ENCODE data around the gene GPR176.

Gene GPR176

DNA sequence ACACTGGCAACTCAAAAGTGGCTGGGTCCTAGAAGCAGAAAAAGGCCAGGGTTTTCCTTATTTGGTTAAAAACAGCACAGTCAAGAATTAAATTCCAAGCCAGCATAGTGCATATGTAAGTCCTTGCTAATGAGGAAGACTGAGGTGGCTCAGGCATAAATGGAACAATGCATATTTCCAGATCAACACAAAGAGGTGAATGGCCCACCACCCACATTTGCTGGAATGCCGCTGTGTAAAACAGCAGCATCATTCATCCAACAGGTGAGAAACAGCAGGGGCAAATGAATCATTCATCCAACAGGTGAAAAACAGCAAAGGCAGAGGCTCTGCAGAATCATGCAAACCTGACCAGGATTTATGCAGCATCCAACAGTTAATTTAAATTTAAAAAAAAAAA, 32.9 kb downstream of the GPR176 start:
- H3K4me3 Mint-ChIP-seq: no peak overlapping the region
- DNase-seq (no peak), ATAC-seq (no peak)
- no peaks in the 10 kb centered on the region for H3K9me3 Mint-ChIP-seq
- no peaks in the 10 kb centered on the region for H3K4me1 Mint-ChIP-seq
- H3K27me3 Mint-ChIP-seq: no peaks in the 10 kb centered on the region
- H3K27ac Mint-ChIP-seq: peak overlapping the region in 1 of 2 donors; percentile 34

DNA sequence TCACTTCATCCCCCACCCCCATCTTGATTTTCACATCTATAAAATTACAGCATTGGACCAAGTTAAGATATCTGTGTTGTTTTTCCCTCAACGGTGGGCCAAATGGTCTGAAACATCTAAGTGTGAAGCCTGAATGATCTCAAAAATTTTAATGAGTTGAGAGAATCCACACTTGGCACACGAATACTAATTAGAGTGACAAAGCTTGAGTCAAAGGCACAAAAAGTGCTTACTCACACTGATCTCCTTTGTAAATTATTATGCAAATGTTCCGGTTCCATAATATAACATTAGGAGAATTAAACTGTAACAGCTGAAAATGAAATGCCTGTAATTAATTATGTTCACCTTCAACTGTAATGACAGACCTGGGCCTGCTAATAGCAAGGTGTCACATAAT, 33.6 kb downstream of the GPR176 start:
- Mint-ChIP-seq H3K27ac (no peak overlapping the region), H3K4me3 (no peak overlapping the region), H3K4me1 (no peaks in the 10 kb centered on the region), H3K9me3 (no peaks in the 10 kb centered on the region), H3K27me3 (no peaks in the 10 kb centered on the region)
- ATAC-seq: no peak
- no peak for DNase-seq

DNA sequence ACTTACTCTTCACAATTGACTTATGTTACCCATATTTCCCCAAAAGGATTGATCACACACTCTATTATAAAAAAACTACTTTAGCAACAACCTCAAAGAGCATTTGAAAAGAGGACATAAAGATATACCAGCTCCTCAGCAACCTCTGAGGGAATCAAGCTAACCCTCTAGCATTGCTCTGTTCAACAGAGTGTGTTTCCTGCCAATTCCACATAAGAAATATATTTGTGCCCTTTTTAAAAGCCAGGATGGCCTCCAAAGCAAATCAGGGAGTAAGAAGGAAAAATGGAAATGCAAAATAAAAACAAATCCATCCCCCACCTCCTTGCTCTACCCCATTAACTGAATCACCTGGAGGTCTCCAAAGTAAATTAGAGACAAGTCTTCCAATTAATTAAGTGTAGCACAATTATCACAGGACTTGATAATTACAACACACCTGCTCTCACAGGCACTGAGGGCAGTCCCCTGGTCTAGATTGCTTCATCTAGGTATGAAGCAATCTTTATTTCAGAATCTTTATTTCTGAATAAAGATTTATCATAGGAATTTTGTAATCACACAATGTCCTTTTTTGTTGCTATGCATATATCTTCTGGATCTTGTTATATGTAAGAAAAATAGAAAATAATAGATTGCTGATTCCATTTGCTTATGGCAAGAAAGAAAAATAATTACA, 34.8 kb downstream of the GPR176 start:
- ATAC-seq (no peak), DNase-seq (no peak)
- H3K4me1 Mint-ChIP-seq: no peaks in the 10 kb centered on the region
- H3K27ac Mint-ChIP-seq: no peak overlapping the region
- no peaks in the 10 kb centered on the region for H3K27me3 Mint-ChIP-seq
- no peaks in the 10 kb centered on the region for H3K9me3 Mint-ChIP-seq
- no peak overlapping the region for H3K4me3 Mint-ChIP-seq

DNA sequence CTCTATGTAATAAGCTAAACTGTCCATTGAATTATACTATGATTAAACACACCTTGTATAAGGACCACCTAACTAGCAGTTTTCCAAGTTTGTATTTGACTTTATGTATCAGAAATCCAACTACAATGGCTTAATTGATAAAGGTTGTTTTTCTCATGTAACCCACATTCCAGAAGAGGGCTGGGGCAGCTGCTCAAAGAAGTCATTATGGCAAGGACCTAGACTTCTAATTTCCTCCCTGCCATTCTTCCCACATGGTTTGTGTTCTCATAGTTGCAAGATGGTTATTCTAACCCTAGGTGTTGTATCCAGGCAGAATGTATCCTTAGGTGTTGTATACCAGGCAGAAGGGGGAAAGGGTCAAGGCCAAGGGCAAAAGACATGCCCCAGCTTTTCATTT, 35.7 kb downstream of the GPR176 start:
- Mint-ChIP-seq H3K9me3 (no peaks in the 10 kb centered on the region), H3K27ac (no peak overlapping the region), H3K4me3 (no peak overlapping the region), H3K4me1 (no peaks in the 10 kb centered on the region), H3K27me3 (no peaks in the 10 kb centered on the region)
- DNase-seq (no peak), ATAC-seq (no peak)

DNA sequence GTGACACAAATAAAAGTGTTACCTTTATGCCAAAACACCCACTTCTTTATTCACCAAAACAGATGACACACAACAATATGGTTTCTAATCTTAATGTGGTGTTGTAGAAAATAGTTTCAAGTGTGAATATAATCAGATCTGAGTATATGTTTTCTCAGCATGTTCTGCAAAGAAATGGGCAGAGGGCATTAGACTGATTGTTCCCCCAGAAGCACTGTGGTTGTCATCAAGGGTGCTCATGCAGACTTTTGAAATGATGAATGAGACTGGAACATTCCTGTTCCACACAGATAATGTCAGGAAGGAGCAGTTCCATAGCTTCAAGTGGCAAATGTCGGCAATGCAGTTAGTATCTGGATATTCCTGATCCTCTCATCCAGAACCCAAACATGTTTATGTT, 37.5 kb downstream of the GPR176 start:
- Mint-ChIP-seq H3K27ac (no peak overlapping the region), H3K9me3 (no peaks in the 10 kb centered on the region), H3K4me1 (no peaks in the 10 kb centered on the region), H3K4me3 (no peak overlapping the region), H3K27me3 (no peaks in the 10 kb centered on the region)
- ATAC-seq (no peak), DNase-seq (no peak)

DNA sequence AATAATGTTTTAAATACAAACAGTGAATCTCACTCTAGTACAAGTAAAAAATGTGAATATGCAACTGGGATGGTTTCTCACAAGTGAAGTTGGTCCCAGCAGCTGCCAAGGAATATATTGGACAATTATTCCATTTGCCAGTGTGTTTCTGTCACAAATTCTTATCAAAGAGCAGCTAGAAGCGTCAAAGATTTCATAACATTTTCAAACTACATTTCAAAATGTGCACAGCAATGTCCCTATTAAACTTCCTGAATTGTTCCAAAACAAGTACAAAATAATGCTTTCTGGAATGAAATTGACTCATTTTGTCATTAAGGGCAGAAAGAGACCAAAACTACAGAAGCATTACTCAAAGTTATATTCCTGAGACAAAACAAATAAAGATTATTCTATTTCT, 38.3 kb downstream of the GPR176 start:
- Mint-ChIP-seq H3K4me3 (no peak overlapping the region), H3K9me3 (no peaks in the 10 kb centered on the region), H3K4me1 (no peaks in the 10 kb centered on the region), H3K27me3 (no peaks in the 10 kb centered on the region), H3K27ac (no peak overlapping the region)
- DNase-seq (no peak), ATAC-seq (no peak)

DNA sequence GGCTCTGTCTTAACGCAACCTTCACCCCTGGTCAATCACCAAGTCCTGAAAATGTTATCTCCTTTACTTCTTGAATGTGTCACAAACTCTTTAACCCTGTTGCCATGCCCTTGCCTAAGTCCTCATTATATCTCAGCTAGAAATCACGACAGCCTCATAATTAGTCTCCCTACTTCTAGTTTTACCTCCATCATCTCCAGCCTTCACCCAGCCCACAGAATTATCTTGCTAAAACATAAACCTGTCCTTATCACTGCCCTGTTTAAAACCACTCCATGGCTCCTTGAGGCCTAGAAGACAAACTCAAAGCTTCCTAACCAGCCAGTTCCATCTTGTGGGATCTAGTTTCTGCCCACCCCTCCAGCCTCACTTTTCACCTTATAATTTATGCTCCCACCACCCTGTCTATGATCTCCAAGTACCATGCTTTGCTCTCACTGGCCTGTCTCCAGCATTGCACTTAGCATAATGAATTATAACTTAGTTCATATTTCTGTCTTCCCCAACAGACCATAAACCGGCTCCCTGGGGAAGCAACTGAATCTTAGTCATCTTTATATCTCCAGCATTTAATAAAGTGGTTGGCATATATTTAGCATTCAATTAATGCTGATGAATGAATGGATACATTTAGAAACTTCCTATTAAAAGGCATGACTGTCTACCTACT, 39.2 kb downstream of the GPR176 start:
- H3K4me1 Mint-ChIP-seq: no peaks in the 10 kb centered on the region

DNA sequence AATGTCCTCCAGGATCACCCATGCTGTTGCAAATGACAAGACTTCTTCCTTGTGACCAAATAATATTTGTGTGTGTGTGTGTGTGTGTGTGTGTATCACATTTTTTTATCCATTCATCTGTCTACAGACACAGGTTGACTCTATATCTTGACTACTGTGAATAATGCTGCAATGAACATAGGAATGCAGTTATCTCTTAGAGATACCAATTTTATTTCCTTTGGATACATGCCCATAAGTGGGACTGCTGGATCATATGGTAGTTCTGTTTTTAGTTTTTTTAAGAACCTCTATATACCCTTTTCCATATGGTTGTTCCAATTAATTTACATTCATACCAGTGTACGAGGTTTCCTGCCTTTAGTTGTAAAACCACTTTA, 41.7 kb downstream of the GPR176 start:
- Mint-ChIP-seq H3K27ac (no peak overlapping the region), H3K27me3 (no peaks in the 10 kb centered on the region), H3K9me3 (no peaks in the 10 kb centered on the region), H3K4me1 (no peaks in the 10 kb centered on the region), H3K4me3 (no peak overlapping the region)
- ATAC-seq (no peak), DNase-seq (no peak)

More for the DNA sequence above, 39.2 kb downstream of the GPR176 start:
- ATAC-seq: no peak
- DNase-seq: no peak
- Mint-ChIP-seq H3K9me3 (no peaks in the 10 kb centered on the region), H3K27ac (no peak overlapping the region), H3K27me3 (no peaks in the 10 kb centered on the region), H3K4me3 (no peak overlapping the region)

DNA sequence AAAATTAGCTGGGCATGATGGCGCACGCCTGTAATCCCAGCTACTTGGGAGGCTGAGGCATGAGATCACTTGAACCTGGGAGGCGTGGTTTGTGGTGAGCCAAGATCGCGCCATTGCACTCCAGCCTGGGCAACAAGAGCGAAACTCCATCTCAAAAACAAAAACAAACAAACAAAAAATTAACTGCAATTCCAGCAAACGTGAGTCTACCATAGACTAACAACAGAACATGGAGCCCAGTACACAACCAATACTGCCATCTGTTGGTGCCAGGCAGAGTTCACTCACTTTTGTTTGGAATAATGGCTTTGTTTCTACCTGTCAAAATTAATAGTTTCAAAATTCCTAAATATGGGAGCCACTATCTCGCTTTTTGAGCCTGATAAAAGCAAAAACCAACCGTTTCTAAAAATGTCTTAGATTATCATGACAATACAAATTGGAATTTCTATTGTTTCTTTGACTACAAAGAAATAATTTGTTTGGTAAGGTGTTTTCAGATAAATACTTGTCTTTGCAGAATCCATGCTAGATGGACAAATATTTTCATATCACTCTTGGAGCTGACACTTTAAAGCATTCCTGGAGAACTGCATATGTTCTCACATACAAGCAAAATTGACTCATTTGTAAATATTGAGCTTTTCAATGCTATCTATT, 45.0 kb downstream of the GPR176 start:
- ATAC-seq (no peak), DNase-seq (no peak)
- Mint-ChIP-seq H3K4me1 (no peaks in the 10 kb centered on the region), H3K27ac (no peak overlapping the region), H3K9me3 (no peaks in the 10 kb centered on the region), H3K27me3 (no peaks in the 10 kb centered on the region), H3K4me3 (no peak overlapping the region)

DNA sequence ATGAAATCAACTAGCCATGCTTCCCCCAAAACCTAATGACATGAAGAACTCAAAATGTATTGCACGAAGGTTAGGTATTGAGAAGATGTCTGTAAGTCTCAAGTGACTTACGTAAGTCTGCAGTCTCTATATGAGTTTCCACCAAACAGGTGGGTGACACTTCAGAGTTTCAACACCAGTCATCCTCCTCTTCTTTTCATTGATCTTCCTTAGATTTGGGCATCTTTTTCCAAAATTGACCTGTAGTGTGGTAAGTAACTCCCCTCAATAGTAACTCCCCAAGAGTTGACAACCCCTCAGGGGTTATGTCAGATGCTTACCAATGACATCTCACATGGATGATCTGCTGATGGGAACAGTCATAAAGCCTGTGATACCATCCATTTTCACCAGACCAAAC, 46.1 kb downstream of the GPR176 start:
- DNase-seq: no peak
- Mint-ChIP-seq H3K4me3 (no peak overlapping the region), H3K27me3 (no peaks in the 10 kb centered on the region), H3K27ac (peak overlapping the region in 1 of 2 donors; percentile 6), H3K9me3 (no peaks in the 10 kb centered on the region), H3K4me1 (no peaks in the 10 kb centered on the region)
- ATAC-seq: peak; percentile 79

DNA sequence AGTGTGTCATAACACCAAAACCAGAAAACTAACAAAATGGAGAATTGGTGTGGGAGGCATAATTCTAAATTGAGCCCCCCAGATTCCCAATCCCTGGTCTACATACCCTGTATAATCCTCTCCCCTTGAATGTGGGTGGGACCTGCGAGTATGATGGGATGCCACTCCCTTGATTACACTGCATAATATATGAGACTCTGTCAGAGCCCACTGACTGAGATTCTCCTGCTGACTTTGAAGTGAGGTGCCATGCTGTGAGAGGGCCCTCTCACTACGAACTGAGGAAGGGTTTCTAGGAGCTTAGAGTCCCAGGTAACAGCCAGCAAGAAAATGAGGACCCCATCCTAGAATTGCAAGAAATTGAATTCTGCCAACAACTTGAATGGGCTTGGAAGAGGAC, 49.5 kb downstream of the GPR176 start:
- Mint-ChIP-seq H3K27ac (no peak overlapping the region), H3K9me3 (no peaks in the 10 kb centered on the region), H3K4me3 (no peak overlapping the region), H3K4me1 (no peaks in the 10 kb centered on the region), H3K27me3 (peaks cover 14% of the 10 kb centered on the region)
- no peak for ATAC-seq
- no peak for DNase-seq

DNA sequence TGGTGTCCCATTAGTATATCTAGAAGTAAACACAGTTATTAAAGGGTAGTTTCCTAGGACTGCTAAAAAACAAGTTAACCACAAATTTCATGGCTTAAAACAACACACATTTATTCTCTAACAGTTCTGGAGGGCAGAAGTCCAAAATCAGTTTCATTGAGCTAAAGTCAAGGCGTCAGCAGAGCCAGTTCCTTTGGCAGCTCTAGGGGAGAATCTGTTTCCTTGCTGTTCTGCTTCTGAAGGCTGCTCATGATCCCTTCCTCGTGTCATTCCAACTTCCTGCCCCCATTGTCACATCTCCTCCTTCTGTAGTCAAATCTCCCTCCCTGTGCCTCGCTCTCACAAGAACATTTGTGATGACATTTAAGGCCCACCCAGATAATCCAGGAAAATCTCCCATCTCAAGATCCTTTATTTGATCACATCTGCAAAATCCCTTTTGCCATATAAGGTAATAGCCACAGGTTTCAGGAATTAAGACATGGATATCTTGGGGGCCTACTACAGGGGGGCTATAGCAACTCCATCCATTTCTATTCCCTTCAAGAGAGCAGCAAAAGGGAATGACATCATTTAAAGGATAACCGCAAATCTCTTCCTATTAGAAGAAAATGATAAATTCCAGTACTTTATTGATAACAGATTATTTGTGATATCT, 50.1 kb downstream of the GPR176 start:
- Mint-ChIP-seq H3K9me3 (no peaks in the 10 kb centered on the region), H3K4me1 (no peaks in the 10 kb centered on the region), H3K27ac (no peak overlapping the region), H3K27me3 (peaks cover 14% of the 10 kb centered on the region), H3K4me3 (no peak overlapping the region)
- DNase-seq (no peak), ATAC-seq (no peak)

DNA sequence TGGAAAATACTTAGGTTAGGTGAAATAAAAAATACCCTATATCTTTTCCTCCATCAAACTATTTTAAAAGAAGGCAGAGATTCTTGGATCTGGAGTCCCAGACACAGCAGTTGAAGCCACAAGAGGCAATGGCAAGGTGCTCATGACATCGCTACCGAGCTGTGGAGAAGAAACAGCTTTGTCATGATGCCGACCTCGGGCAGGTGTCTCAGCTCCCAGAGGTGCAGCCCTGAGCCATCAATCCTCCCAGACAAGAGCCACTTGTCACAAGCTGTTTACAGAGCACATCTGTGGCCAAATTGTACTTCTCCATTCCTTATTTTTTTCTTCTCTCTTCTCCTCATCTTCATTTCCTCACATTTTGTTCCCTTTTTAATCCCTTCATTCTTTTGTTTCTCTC, 50.8 kb downstream of the GPR176 start:
- no peaks in the 10 kb centered on the region for H3K4me1 Mint-ChIP-seq
- ATAC-seq (no peak), DNase-seq (no peak)
- H3K27me3 Mint-ChIP-seq: peaks cover 21% of the 10 kb centered on the region
- H3K9me3 Mint-ChIP-seq: no peaks in the 10 kb centered on the region
- H3K27ac Mint-ChIP-seq: no peak overlapping the region
- no peak overlapping the region for H3K4me3 Mint-ChIP-seq

DNA sequence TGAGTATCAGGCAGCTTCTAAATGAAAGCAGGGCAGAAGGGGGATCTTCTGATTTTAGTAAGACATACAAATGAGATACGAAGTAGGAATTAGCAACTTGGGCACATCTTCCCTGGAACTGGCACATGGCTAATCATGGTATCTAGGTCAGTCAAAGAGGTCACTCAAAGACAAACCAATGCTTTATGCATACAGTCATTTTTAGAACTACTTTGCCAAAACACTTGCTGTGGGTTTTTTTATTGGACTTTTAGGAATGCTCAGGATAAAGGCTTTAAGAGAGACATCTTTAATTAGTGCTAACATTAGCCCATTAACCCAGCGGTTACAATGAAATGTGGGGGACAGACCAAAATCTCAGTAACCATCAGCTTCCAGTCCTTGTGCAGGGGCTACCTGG, 51.7 kb downstream of the GPR176 start:
- Mint-ChIP-seq H3K9me3 (no peaks in the 10 kb centered on the region), H3K4me3 (no peak overlapping the region), H3K27ac (no peak overlapping the region), H3K4me1 (no peaks in the 10 kb centered on the region), H3K27me3 (peaks cover 25% of the 10 kb centered on the region)
- ATAC-seq: no peak
- DNase-seq: no peak

DNA sequence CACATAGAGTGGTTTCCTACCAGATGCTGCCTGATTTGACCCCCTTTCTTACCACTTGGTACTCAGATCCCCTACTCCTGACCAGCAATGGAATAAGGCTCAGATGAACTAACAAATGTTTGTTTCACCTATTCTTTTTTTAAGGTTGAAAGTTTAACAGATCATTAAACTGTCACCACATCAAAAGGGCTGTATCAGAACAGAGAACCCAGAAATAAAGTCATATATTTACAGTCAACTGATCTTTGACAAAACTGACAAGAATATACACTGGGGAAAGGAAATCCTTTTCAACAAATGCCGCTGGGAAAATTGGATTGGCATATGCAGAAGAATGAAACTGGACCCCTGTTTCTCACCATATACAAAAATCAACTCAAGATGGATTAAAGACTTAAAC, 56.0 kb downstream of the GPR176 start:
- no peaks in the 10 kb centered on the region for H3K4me1 Mint-ChIP-seq
- peaks cover 25% of the 10 kb centered on the region for H3K27me3 Mint-ChIP-seq
- no peak overlapping the region for H3K4me3 Mint-ChIP-seq
- H3K27ac Mint-ChIP-seq: no peak overlapping the region
- no peak for ATAC-seq
- no peaks in the 10 kb centered on the region for H3K9me3 Mint-ChIP-seq
- no peak for DNase-seq

DNA sequence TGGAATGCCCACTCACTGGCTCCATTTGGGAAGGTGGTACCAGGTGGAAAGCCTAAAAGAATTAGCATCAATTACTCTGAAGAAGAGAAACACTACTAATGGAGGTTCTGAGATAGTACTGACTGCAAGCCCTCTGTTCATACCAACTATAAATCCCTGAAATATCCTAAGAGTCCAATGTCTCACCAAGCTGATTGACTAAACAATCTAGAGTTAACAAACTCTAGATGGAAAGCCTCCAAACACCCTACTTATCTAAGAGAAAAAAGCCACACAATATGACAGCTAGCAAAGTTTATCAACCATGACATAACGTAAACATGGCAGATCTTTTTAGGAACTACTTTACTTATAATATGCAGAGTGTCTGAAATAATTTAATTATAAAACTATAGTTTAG, 59.2 kb downstream of the GPR176 start:
- ATAC-seq: no peak

More for the DNA sequence above, 59.2 kb downstream of the GPR176 start:
- Mint-ChIP-seq H3K27me3 (peaks cover 10% of the 10 kb centered on the region), H3K27ac (no peak overlapping the region), H3K4me3 (no peak overlapping the region), H3K9me3 (no peaks in the 10 kb centered on the region), H3K4me1 (no peaks in the 10 kb centered on the region)
- no peak for DNase-seq
